DMS53 treated with DMSO at 0.1 percent for 48 hours (cell line): ENCODE measurements around the gene NRF1.
A peak's percentile ranks its signal among the peaks of the same experiment; 100 is the strongest.
"Not testable (repeated sequence)": the region's sequence is repeated elsewhere in the genome, so short reads cannot be mapped to it uniquely, and the experiment has no call there.

Source experiments
- DNase-seq: peaks from one replicate; lab custom pipeline; 2025; ENCODE audit not compliant: unreplicated experiment; lab: John Stamatoyannopoulos, UW

The NRF1 gene

DNA sequence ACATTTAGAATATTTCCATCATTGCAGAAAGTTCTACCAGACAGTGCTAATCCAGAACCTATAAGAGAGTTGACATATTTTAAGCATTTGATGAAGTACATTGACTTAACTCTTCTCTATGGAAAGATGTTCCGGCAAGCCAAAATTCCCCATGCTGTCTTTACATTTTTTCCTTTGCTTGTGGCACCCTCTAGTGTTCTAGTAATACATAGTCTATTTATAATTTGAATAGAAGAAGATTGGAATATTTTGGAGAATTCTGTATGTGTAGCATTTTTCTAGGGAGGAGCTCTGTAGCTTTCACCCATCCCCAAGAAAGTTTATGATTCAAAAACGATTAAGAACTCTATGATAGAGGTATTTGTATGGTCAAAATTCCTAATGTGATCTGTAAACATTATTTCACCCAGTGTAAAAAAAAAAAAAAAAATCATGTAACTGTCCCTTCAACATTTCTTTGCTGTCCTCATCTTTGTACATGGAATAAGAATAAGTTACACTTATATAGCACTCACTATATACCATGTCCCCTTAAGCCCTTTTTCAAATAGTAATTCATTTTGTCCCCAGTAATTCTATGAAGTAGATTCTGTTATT is 33.2 kb downstream of the NRF1 start:
- DNase-seq = peak; percentile 68

DNA sequence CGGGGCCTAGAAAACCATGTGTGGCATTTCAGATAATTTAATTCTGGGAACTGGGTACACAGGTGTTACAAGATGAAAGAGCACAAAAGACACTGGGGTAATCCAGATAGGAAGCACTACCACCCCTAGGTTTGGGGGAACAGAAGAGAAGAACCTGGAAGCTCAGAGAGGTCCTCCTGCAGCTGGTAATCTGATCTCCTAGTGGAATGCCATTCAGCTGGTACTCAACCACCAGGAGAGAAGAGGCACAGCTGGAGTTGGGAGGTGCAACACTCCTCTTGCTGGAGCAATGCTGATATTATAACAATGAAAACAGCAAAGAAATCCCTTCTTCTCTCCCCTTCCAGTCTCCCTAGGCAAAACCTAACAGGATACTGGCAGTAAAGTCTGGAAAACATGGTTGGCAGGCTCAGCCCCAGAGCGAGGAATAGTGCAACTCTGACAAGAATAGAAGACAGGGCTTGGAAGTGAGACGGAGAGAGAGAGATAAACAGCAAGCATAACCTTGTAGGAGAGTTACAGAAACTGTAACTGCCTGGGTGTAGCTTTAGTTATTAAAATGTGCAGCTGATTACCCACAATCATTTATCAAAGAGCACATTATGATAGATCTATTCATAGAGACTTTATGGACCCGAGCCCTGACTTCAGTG is 35.0 kb downstream of the NRF1 start:
- DNase-seq = peak; percentile 19

DNA sequence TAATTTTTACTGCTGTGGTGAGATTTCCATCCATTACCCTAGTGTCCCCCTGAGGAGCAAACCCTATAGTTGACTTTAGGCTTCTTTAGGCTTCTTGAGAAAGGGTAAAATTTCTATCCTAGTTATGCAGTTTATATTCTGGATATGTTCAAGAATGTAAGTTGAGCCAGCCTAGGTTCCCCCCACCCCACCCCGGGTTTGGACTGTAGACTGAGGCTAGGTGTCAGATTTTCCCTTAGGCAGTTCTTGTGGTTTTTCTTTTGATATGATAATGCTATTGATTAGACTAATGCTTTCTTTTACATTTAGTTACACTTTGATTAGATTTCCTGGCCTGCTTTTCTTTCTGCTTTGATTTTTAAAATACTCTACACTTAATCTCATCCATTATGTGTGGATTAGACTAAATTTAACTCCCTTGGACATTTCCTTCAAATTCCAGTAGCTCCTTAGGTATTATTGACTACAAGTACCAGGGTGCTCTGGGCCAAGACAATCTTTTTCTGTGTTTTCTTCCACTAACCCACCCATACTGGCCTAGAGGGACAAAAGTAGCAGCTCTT is 37.7 kb downstream of the NRF1 start:
- no peak for DNase-seq

DNA sequence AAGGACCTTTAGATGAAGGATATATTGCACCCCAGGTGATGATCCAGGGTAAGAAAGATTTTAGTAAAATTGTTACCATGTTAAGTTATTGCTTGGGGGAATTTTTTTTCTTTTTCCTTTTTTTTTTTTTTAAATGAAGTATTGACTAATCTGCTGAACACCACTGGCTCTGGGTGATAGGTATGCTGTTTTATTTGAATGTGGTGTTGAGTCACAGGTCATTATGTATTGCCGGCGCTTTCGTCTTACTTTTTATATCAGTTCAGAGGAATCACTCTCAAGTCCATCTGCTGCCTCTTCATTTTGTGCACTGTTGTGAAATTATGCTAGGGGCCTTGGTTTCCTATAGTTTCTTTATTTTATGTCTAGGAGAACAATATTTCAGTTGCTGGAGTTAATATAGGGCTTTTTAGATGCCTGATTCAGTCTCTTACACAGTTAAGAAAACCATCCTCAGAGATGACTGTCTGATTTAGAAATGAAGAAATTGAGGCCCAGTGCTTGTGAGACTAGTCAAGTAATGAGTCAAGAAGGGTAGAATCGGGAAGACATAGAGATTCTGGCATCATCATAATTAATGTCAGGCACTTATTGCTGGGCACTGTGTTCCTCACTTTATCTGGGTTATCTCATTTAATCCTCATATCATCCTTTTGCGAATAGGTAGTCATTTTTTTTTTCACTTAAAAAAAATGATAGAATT is 38.7 kb downstream of the NRF1 start:
- DNase-seq = no peak

DNA sequence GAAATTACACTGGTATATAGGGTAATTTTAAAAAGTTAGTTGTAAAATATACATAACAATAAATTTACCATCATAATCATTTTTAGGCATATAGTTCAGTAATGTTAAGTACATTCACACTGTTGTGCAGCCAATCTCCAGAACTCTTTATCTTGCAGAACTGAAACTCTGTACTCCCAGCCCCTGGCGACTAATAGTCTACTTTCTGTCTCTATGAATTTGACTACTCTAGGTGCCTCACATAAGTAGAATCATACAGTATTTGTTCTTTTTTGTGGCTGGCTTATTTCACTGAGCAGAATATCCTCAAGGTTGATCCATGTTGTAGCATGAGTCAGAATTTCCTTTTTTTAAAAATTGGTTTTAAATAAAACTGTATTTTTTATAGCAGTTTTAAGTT is 41.4 kb downstream of the NRF1 start:
- no peak for DNase-seq

DNA sequence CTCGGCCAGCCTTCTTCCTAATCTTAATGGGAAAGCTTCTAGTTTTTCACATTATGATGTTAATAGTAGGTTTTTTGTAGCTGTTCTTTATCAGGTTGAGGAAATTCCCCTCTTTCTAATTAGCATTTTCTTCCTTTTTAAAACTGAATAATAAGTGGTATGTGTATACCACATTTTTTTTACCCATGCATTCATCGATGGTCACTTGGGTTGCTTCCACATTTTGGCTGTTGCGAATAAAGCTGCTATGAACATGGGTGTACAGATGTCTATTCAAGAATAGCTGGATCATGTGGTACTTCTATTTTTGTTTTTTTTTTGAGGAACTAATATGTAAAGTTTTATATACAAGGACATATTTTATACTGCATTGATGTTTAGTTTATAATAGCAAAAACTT is 44.3 kb downstream of the NRF1 start:
- no peak for DNase-seq

DNA sequence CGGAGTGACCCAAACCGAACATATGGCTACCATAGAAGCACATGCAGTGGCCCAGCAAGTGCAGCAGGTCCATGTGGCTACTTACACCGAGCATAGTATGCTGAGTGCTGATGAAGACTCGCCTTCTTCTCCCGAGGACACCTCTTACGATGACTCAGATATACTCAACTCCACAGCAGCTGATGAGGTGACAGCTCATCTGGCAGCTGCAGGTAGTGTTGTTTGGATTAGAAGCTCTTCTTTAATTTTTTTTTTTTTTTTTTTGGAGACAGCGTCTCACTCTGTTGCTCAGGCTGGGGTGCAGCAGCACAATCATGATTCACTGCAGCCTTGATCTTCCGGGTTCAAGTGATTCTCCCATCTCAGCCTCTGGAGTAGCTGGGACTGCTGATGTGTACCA is 45.8 kb downstream of the NRF1 start:
- DNase-seq = peak; percentile 82

DNA sequence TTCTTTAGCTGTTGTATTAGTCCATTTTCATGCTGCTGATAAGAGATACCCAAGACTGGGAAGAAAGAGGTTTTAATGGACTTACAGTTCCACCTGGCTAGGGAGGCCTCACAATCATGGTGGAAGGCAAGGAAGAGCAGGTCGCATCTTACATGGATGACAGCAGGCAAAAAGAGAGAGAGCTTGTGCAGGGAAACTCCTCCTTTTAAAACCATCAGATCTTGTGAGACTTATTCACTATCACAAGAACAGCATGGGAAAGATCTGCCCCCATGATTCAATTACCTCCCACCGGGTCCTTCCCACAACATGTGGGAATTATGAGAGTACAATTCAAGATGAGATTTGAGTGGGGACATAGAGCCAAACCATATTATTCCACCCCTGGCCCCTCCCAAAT is 48.4 kb downstream of the NRF1 start:
- DNase-seq = not testable (repeated sequence)

DNA sequence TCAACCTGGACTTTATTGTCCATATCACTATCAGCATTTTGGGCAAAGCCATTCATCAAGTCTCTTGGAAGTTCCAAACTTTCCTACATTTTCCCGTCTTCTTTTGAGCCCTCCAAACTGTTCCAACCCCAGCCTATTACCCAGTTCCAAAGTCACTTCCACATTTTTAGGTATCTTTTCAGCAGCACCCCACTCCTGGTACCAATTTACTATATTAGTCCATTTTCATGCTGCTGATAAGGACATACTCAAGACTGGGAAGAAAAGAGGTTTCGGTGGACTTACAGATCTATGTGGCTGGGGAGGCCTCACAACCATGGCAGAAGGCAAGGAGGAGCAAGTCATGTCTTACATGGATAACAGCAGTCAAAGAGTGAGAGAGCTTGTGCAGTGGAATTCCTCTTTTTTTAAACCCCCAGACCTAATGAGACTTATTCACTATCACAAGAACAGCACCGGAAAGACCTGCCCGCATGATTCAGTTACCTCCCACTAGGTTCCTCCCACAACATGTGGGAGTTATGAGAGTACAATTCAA is 50.2 kb downstream of the NRF1 start:
- DNase-seq = no peak

DNA sequence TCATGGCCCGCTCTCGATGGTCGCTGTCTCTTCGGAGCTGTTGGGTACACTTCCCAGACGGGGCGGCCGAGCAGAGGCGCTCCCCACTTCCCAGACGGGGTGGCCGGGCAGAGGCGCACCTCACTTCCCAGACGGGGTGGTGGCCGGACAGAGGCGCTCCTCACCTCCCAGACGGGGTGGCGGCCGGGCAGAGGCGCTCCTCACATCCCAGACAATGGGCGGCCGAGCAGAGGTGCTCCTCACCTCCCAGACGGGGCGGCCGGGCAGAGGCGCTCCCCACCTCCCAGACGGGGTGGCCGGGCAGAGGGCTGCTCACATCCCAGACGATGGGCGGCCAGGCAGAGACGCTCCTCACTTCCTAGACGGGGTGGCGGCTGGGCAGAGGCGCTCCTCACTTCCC is 51.7 kb downstream of the NRF1 start:
- not testable (repeated sequence) for DNase-seq

DNA sequence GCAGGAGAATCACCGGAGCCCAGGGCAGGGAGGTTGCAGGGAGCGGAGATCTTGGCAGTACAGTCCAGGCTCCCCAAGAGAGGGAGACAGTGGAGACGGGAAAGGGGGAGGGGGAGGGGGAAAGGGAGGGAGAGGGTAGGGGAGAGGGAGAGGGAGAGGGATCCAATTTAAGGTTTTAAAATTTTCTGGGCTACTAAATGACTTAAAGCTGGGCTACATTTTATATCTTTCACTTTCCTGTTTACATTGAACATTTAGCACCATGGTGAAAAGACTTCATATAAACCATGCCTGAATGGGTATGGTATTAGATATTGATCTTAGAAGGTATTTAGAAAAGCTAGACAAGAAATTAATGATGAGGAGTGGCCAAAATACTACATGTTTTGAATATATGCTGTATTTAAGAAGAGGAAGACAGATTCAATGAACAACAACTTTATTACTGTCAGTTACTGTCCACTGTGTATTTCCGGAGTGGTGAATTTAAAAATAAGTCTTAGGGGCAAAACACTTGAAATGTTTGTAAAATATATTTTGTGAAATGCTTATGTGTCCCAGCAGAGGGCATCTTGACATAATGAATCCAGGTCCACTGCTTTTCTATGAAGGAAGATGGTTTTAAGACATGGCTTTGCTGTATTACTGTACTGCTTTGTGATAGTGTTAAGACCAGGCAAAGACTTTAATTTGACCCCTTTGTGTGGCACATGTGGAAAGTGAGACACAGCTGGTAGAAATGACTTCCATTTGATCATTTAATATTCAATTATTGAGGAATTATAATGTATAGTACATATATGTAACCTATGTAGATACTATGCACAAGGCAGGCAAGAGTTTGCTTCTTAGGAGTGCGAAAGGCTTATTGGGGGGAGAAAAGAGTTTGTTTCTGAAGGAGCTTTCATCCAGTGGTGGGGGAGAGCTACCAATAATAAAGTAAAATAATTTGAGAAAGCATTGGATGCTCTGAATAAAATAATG is 52.8 kb downstream of the NRF1 start:
- DNase-seq = peak; percentile 75

DNA sequence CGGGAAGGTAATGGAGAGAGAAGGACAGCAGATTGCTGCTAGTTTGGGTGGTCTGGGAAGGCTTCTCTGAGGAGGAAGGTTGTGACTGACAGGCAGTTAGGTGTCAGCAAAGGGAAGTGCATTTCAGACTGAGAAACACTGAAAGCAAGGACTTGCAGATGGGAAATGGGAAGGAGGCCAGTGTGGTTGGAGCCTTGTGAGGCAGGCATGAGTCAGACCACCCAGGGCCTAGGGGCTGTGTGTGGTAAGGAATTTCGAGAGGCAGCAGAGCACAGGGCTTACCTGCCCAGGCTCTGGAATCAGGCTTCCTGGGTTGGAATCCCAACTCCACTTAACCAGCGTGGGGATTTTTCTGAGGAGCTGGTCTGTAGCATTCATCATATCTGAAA is 53.5 kb downstream of the NRF1 start:
- no peak for DNase-seq

DNA sequence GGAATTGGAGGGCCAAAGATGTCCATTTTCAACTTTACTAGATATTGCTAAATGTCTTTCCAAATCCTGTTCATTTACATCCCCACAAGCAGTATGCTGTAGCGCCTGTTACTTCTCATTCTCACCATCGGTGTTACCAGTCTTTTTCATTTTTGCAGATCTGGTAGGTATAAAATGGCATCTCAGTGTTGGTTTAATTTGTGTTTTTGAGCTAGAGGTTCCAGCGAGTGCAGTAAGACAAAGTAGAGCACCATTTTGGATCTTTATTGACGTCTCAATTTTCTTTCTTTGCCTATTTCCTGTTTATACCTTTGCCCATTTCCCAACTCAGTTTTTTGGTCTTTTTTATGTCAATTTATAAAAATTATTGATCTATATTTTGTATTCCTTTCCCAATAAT is 55.6 kb downstream of the NRF1 start:
- no peak for DNase-seq

DNA sequence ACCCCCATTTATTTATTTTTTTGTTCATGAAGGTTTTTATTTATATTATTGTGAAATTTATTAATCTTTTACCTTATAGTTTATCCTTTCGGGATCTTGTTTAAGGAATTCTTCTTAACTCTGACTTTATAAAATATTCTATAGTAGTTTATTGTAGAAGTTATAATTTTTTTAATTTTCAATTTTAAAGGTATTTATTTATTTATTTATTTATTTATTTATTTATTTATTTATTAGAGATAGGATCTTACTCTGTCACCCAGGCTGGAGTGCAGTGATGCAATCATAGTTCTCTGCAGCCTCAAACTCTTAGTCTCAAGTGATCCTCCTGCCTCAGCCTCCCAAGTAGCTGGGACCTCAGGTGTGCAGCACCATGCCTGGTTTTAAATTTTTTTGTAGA is 56.0 kb downstream of the NRF1 start:
- no peak for DNase-seq

DNA sequence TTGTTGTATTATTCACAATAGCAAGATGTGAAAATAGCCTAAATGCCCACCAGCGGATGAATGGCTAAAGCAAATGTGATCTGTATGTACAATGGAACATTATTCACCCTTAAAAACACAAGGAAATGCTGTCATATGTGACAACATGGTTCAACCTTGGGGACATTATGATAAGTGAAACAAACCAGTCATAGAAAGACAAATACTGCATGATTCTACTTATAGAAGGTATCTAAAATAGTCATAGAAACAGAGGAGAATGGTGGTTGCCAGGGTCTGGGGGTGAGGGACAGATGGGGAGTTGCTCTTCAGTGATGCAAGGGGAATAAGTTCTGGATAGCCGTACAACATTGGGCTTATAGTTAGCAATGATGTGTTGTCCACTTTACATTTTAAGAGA is 58.4 kb downstream of the NRF1 start:
- DNase-seq = no peak

DNA sequence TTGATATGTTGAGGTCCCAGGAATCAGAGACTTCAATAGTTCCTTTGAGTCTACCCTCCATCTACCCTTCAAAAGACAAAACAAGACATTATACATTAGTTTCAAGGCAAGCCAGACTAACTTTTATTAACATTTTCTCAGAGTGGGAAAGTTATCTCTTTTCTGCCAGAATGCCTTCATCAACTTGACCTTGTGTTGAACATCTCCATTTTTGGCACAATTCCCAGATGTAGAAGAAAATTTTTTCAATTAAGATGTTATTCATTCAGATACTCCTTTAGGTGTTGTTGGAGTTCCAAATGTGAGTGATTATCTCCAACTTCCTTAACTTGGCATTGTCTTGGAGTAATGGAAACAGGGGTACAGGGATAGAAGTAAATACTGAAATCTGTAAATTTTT is 59.1 kb downstream of the NRF1 start:
- no peak for DNase-seq

DNA sequence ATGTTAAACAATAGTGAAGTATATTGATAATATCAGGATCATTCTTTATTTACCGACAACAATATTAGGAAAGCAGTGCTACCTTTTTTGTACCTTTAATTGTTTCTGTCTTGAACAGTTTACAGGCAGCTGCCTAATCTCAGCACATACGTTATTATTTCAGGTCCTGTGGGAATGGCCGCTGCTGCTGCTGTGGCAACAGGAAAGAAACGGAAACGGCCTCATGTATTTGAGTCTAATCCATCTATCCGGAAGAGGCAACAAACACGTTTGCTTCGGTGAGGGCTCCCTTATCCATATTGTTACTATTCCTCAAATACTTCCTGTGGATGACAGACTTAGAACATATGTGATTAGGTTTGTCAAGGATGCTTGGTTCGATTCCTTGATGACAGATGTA is 59.7 kb downstream of the NRF1 start:
- no peak for DNase-seq

DNA sequence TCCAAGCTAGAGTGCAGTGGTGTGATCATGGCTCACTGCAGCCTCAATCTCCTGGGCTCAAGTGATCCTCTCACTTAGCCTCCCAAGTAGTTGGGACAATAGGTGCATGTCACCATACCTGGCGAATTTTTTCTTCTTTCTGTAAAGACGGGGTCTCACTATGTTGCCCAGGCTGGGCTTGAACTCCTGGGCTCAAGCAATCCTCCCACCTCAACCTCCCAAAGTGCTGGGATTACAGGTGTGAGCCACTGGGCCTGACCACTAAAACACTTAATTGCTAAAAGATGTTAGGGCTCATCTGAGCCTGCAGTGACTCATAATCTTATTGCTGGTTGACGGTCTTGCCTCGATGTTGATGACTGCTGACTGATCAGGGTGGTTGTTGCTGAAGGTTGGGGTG is 63.0 kb downstream of the NRF1 start:
- not testable (repeated sequence) for DNase-seq

DNA sequence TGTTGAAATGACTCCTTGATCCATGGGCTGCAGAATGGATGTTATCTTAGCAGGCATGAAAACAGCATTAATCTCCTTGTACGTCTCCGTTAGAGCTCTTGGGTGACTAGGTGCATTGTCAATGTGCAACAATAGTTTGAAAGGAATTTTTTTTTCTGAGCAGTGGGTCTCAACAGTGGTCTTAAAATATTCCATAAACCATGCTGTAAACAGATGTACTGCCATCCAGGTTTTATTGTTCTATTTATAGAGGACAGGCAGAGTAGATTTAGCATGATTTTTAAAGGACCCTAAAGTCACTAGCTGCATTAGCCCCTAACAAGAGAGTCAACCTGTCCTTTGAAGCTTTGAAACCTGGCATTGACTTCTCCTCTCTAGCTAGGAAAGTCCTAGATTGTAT is 64.0 kb downstream of the NRF1 start:
- DNase-seq = no peak

DNA sequence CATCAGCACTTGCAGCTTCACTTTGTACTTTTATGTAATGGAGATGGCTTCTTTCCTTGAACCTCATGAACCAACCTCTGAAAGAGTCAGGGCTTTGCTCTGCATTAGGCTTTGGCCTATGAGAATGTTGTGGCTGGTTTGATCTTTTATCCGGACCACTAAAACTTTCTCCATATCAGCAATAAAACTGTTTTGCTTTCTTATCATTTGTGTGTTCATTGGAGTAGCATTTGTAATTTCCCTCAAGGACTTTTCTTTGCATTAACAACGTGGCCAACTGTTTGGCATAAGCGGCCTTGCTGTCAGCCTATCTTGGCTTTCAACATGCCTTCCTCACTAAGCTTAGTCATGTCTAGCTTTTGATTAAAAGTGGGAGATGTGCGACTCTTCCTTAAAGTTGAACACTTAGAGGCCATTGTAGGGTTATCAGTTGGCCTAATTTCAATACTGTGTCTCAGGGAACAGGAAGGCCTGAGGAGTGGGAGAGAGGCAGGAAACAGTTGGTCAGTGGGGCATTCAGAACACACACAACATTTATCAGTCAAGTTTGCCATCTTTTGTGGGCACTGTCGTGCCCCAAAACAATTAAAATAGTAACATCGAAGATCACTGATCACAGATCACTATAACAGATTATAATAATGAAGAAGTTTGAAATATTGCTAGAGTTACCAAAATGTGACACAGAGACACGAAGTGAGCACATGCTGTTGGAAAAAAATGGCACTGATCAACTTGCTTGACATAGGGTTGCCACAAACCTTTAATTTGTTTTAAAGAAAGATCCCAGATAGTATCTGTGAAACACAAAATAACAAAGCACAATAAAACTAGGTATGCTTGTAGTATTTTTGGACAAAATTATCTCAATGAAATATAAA is 64.7 kb downstream of the NRF1 start:
- no peak for DNase-seq
